GM12874 (cell line): ENCODE measurements around the gene PPOX.

ENCODE experiments used
- TF ChIP-seq, protein P1 (sequence below): IDR thresholded peaks from 2 replicates; pipeline ENCODE4 v1.5.1; 2011; ENCODE audit warnings: low read depth, mild to moderate bottlenecking, control low read depth, low read length, moderate library complexity; ENCODE audit not compliant: insufficient read depth

Gene PPOX

DNA sequence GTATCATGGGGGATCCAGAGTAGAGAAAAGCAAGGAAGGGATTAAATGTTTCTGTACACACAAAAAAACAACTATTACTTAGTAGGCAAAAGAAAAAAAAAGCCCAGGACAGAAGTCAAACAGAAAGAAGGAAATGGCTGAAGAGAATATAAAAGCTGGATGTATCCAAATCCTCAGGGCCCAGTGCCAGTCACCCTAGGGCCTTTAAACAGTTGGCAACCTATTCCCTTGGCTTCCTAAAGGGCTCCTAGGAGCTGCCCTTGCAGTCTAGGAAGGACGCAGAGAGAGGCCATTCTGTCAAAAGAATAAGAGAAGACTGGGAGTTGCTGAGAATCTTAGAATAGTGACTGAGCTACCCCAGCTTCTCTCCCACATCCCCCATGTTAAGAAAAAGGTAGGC lies 6.1 kb downstream of the PPOX start:
- TF ChIP-seq, protein P1, sequence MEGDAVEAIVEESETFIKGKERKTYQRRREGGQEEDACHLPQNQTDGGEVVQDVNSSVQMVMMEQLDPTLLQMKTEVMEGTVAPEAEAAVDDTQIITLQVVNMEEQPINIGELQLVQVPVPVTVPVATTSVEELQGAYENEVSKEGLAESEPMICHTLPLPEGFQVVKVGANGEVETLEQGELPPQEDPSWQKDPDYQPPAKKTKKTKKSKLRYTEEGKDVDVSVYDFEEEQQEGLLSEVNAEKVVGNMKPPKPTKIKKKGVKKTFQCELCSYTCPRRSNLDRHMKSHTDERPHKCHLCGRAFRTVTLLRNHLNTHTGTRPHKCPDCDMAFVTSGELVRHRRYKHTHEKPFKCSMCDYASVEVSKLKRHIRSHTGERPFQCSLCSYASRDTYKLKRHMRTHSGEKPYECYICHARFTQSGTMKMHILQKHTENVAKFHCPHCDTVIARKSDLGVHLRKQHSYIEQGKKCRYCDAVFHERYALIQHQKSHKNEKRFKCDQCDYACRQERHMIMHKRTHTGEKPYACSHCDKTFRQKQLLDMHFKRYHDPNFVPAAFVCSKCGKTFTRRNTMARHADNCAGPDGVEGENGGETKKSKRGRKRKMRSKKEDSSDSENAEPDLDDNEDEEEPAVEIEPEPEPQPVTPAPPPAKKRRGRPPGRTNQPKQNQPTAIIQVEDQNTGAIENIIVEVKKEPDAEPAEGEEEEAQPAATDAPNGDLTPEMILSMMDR, result no peak

GRCh38 chr1:161172776-161173376 lies 6.7 kb downstream of the PPOX start:
- TF ChIP-seq, protein P1, result no peak

DNA sequence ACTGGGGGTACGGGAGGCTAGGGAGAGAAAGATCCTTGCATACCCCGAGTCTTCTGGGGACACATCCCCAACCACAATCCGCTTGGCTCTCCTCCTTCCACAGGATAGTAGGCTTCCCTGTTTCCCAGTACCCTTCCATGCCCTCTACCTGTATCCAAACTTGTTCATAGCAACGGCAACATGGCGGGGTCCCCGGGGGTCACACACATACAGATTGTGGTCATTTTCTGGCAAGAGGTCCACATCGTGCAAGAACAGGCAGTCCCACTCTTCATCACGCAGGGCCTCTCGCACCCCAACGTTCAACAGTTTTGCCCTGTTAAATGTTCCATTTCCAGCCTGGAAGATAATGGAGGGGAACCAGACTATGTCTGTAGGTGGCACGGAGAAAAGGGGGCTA lies 7.5 kb downstream of the PPOX start:
- TF ChIP-seq, protein P1, result no peak

- TF ChIP-seq, protein P1, result no peak
Measured at GRCh38 chr1:161174911-161175310, 8.7 kb downstream of the PPOX start.

DNA sequence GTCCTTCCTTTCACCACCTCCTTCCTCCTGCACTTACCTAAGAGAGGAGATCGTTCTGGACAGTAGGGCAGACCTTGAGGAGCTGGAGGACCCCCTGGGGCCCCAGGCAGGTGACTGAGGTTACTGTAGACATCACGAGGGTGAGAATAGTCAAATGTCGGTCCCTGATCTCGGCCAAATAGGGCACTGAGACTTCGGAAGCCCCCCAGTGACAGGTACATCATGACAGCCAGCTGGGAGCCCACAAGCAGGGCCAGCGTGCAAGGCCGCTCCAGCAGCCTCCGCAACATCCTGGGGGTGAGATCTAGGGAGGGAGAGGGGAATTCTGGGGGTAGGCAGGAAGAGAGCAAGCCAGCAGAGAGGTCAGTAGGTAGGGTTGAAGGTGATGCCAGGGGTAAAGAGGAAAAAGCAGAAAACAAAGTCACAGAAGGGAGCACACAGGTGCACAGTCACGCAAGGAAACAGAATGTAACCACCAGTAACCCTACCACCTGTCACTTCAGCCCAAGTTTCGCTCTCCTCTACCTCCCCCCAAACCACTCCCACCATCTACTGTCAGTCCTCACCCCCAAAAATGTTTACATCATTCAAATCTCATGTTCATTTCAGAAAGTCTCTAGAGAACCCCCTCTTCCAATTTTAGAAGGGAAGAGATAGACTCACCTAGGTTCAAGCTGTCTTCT lies 9.7 kb downstream of the PPOX start:
- TF ChIP-seq, protein P1, result no peak

GRCh38 chr1:161176468-161177111 lies 10.4 kb downstream of the PPOX start:
- TF ChIP-seq, protein P1, result no peak

DNA sequence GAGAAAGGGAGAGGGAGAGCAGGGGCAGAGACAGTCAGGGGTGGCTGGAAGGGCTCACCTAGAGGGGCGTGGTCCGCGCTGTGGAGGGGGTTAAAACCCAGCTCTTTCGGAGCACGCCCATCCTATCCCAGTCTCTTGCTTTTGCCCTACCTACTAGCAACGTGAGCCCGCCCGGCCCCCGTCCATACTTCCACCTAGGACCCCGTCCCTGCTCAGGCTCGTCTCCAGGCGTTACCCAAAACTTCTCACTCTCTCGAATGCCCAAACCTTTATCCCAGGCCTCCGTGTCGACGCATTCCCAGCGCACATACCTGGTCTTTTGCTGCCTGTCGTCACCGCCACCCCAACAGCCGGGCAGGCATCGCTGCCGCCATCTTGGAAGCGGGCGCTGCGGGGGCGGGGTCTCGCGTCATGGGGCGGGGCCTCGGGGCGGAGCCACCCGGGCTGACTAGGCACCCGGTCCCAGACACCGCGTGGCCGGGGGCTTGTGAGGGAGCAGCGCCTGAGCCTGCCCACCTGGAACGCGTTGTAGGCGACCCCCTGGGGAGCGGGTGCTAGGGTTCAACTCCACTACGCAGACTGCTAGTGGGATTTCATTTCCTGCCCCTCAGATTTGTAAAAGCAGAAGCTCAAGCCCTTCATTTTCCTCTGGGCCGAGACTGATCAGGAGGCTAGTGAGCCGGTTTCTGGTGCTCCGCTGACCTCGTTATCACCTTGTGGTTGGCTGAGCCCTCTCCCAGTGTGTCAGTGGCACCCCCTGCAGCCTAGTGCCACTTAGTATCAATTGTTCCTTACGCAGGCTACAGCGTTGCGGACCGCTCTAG lies 11.1 kb downstream of the PPOX start, which contains the start of gene B4GALT3:
Gene B4GALT3 (minus strand): TSS at position 396 of the 824 bp plus-strand sequence. CDS start 1,447 bp downstream, outside the sequence.
- TF ChIP-seq, protein P1, result peak; percentile 47
